CD4-positive, alpha-beta T cell treated with Interleukin-15 for 1 hour (primary cell): Measurements from ENCODE around the gene ASTN2.

ENCODE experiments used
- DNase-seq: peaks from one replicate; pipeline ENCODE4 v3.0.0-alpha.2; 2020

ASTN2 gene

DNA sequence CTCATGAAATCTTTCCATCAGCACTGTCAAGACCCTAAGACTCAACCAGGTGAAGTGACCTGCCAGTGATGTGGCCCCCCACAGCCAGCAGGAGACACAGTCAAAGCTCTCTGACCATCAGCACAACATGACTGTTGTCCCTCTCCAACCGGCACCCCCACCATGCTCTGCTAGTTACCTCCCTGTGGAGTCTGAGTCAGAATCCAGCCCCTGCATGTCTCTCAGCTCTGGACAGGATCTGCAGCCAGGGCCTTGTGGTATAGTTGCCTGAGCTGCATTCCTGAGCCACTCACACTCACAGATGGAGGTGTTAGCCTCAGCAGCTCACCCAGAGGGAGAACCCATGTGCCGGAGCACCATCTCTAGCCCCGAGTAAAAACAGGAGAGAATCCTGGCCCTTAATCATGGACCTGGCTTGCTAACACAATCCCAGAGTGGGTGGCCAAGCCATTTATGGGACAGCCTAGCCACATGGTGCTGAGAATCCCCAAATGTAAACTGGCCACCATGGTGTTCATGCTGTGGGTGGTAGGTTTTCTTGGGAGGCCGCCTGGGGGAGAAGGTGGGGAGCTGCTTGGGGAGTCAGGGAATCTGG is 1023.5 kb downstream of the ASTN2 start:
- DNase-seq, result no peak

GRCh38 chr9:116390303-116391228 is 1024.3 kb downstream of the ASTN2 start:
- DNase-seq, result no peak

DNA sequence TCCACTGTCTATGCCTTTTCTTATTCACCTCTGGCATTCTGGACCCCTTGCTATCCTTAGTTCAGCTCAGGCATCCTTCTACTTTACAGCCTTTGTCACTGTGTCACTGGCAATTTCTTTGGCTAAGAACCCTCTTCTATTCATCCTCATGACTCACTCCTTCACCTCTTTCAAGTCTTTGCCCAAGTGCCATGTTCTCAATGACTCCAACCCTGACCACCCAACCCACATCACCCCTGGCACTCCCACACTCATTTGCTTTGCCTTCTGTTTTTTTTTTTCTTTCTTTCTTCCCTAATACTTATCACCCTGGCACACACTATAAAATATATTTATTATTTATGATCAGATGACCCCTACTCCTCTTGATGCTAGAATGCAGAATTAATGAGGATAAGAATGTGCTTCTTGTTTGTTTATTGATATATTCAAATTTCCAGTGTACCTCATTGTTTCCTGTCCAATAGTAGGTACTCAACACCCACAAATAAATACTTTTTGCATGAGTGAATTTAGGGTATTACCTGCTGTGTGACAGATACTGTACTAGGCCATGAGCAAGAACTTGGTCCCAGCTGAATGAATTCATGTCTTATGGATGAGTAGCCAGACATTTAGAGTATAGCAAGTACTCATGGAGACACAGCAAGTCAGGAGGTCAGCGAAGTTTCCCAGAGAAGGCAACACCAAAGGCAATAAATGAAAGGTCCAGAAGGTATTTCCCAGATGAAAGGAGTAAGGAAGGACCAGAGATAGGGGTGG is 1025.1 kb downstream of the ASTN2 start:
- DNase-seq, result no peak

GRCh38 chr9:116387934-116388698 is 1026.7 kb downstream of the ASTN2 start:
- no peak for DNase-seq

DNA sequence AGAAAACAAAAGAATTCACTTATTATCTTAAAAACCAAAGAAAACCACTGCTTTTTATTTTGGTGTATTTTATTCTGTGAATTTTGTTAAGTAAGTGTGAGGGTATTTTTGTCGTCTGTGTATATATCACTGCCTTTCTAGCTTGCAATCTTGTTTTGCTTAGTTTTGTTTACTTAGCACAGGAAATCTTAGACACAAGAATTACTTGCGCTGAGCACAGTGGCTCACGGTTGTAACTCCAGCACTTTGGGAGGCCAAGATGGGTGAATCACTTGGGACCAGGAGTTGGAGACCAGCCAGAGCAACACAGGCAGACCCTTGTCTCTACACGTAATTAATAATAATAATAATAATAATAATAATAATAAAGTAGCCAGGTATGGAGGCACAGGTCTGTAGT is 1030.9 kb downstream of the ASTN2 start:
- DNase-seq, result no peak

DNA sequence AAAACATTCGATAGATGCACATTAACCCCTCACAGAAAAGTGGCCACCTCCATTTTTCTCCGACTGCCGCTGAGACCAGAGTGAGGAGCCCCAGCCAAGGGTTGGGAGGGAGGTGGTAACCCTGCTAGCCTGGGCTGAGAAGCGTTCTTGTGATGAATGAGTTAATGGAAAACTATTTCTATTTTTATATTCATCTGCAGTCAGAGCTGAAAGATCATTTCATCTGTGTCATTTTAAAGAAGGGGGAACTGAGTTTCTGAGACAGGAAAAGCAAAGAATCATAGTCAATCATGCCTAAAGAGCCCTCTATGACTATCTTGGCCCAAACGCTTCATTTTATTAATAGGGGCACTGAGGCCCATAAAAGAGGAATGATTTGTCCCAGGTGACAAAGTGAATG is 1031.7 kb downstream of the ASTN2 start:
- DNase-seq, result no peak

GRCh38 chr9:116382053-116382452 is 1032.8 kb downstream of the ASTN2 start:
- DNase-seq, result no peak

DNA sequence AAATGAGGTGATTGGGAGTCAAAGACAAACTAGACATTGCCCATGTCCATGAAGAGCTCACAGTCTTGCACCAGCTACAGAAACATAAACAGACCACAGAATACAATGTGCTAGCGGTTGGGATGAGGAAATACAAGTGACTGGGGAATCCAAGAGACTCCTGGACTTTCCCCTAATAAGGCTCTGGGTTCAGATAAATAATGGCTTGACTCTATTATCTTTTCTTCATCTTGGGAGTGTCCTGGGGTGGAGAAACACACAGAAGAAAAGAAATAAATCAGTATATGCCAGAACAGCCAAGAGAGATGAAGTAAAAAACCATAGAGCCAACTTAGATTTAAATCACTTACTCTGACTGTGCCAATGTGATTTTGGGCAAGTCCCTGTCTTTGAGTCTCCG is 1033.5 kb downstream of the ASTN2 start:
- DNase-seq, result no peak

DNA sequence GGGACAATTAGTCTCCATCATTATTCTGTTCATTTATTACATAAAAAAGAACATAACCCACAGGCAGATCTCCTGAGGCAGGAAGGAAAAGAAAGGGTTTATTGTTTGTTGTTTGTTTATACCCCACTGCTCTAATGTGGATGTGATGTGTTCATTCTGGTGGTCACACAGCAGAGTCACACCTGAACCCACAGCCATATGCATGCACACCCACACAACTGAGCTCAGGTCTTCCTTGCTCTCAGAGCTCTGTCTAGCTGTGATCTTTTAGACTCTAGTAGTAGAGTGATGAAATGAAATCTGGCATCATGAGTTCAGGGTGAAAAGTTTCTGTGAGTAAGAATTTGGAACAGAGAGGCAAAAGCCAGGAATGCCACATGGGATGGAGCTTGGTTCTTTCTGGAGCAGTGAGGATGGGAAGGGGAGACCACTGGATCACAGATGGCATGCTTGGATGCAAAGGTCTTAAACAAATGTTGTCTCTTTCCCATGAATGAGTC is 1034.3 kb downstream of the ASTN2 start:
- DNase-seq, result no peak

- no peak for DNase-seq
Measured at GRCh38 chr9:116379821-116380220, 1035.0 kb downstream of the ASTN2 start.

DNA sequence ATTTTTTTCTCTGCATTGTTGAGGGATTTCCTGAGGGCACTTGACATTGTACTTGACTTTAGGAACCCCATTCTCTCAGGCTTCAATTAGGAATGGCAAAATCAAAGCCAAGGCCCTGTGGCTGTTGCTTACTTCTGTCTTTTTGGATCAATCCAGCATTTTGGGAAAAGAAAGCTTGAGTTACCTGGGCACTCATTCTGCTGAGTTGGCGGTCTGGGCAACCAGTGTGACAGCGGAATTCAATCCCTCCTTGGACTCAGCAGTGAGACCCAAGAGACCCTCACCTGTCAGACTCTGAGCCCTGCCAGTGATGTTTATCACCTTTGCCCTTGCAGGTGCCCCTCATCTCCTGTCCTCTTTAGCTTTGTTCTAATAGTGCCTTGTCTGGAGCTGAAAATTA is 1036.0 kb downstream of the ASTN2 start:
- no peak for DNase-seq

GRCh38 chr9:116377179-116377798 is 1037.6 kb downstream of the ASTN2 start:
- no peak for DNase-seq
